Lower lobe of right lung (tissue), 2 donors: Measurements from ENCODE around the gene NCEH1. TPM values are rescaled to one million over a fixed set of nuclear protein-coding genes. Genes with fewer than 3 reads are reported as not detected.

Source experiments
- ATAC-seq, 2 donors: fragments of 200-7000 bp; cut with Tn5 transposase; one replicate each; pipeline ENCODE4 v1.9.1; 2020 to 2022; ENCODE audit warnings: mild to moderate bottlenecking in 2 of 2, moderate library complexity in 2 of 2
- DNase-seq: peaks from one replicate; pipeline ENCODE4 v3.0.0-alpha.2; 2020
- H3K27ac ChIP-seq: fragments of 200-600 bp; one replicate; pipeline ENCODE4 v1.8.0; 2022
- H3K27me3 ChIP-seq: fragments of 200-600 bp; one replicate; pipeline ENCODE4 v1.8.0; 2022; ENCODE audit warnings: low read depth
- H3K36me3 ChIP-seq: fragments of 200-600 bp; one replicate; pipeline ENCODE4 v1.8.0; 2022; ENCODE audit warnings: mild to moderate bottlenecking
- H3K4me1 ChIP-seq: fragments of 200-600 bp; one replicate; pipeline ENCODE4 v1.8.0; 2022
- H3K4me3 ChIP-seq: fragments of 200-600 bp; one replicate; pipeline ENCODE4 v1.8.0; 2022; ENCODE audit warnings: mild to moderate bottlenecking
- H3K9me3 ChIP-seq: fragments of 200-600 bp; one replicate; pipeline ENCODE4 v1.8.0; 2022
- intact Hi-C: fragments of 100-400 bp; cut with DNase I; formaldehyde crosslinking; loops from one replicate; pipeline ENCODE4 v1.11.0; 2022
- total RNA-seq: library from RNA; stranded (reverse); fragmentation: NEBNext Ultra II Directional; extraction: Animal tissue kit (Norgen Biotek cat#: 25700); gene quantifications from one replicate; pipeline ENCODE4 v1.2.1, GENCODE V29; 2021
- TF ChIP-seq, protein P1 (sequence below): fragments of 200-600 bp; IDR thresholded peaks from one replicate; pipeline ENCODE4 v1.8.0; 2022; ENCODE audit warnings: antibody characterized with exemption, mild to moderate bottlenecking
- donor health status: DM: no; HTN: yes; CAD: no; lungs with severe emphysema.

Gene NCEH1
- total RNA-seq, 1 donor from 2014 or later, result 97.7 TPM

DNA sequence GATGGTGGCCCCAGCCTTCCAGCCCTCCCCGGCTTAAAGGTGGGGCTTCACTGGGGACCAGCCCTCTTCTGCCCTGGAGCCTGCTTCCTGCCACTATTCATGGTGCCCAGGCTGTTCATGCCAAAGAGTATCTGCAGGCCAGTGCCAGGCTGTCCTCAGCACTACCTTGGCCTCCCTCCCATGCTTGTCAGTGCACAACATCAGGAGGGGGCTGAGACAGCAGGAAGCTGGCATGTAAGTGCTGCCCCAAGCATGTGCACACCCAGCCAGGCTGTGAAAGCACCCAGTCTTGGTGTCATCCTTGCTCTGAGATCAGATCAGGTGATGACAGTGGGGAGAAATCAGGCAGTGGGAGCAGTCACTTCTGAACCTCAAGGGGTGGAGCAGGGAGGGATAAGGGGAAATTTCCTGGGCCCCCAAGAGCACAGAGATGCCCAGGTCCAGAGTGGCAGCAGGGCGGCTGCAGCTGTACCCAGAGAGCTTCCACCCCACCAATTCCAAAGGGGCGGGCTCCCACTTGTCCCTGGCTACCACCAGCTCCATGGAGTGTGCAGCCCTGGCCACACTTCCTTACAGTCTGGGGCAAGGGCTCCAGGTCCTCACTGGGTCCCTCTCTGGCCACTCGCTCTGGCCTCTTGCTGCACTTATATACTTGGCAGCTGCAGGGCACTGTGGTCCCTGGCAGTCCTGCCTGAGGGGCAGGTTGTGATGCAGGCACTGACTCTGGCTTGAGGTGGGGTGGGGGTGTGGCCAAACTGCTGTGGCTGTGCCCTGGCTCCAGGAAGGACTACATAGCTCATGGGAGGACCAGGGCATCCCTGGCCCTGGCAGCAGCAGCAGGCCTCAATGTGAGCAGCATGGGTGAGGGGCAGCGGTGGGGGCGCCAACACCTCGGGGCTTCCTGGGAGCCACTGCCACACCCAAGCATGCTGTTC, 96.3 kb downstream of the NCEH1 start:
- intact Hi-C loops, result no loop called here
- Histone ChIP-seq H3K9me3 (no peaks in the 10 kb centered on the region), H3K4me3 (no peak overlapping the region), H3K4me1 (peaks cover 15% of the 10 kb centered on the region), H3K27me3 (no peaks in the 10 kb centered on the region), H3K27ac (peak overlapping the region; percentile 25), H3K36me3 (no peaks in the 10 kb centered on the region)
- TF ChIP-seq, protein P1, sequence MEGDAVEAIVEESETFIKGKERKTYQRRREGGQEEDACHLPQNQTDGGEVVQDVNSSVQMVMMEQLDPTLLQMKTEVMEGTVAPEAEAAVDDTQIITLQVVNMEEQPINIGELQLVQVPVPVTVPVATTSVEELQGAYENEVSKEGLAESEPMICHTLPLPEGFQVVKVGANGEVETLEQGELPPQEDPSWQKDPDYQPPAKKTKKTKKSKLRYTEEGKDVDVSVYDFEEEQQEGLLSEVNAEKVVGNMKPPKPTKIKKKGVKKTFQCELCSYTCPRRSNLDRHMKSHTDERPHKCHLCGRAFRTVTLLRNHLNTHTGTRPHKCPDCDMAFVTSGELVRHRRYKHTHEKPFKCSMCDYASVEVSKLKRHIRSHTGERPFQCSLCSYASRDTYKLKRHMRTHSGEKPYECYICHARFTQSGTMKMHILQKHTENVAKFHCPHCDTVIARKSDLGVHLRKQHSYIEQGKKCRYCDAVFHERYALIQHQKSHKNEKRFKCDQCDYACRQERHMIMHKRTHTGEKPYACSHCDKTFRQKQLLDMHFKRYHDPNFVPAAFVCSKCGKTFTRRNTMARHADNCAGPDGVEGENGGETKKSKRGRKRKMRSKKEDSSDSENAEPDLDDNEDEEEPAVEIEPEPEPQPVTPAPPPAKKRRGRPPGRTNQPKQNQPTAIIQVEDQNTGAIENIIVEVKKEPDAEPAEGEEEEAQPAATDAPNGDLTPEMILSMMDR, result no peak
- no peak for DNase-seq
- peak; percentile 19 for ATAC-seq

DNA sequence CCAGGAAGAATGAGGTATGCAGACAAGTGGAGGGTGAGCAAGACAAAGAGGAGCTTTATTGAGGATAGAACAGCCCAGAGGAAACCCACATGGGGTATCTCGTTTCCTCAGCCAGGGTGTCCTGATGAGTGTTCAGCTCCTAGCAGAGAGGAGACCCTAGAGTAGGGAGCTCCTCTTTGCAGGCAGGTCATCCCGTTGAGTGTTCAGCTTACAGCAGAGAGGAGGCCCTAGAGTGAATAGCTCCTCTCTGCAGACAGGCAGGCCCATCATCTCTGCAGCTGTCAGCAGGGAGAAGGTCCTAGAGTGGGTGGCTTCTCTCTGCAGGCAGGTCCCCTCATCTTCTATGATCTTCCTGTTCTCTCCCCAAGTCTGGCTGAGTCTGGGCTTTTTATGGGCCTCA, 97.0 kb downstream of the NCEH1 start:
- Histone ChIP-seq H3K4me1 (peaks cover 15% of the 10 kb centered on the region), H3K27me3 (no peaks in the 10 kb centered on the region), H3K36me3 (no peaks in the 10 kb centered on the region), H3K27ac (no peak overlapping the region), H3K4me3 (no peak overlapping the region), H3K9me3 (no peaks in the 10 kb centered on the region)
- ATAC-seq (no peak), DNase-seq (no peak)
- TF ChIP-seq, protein P1, result no peak
- intact Hi-C loops, result no loop called here

DNA sequence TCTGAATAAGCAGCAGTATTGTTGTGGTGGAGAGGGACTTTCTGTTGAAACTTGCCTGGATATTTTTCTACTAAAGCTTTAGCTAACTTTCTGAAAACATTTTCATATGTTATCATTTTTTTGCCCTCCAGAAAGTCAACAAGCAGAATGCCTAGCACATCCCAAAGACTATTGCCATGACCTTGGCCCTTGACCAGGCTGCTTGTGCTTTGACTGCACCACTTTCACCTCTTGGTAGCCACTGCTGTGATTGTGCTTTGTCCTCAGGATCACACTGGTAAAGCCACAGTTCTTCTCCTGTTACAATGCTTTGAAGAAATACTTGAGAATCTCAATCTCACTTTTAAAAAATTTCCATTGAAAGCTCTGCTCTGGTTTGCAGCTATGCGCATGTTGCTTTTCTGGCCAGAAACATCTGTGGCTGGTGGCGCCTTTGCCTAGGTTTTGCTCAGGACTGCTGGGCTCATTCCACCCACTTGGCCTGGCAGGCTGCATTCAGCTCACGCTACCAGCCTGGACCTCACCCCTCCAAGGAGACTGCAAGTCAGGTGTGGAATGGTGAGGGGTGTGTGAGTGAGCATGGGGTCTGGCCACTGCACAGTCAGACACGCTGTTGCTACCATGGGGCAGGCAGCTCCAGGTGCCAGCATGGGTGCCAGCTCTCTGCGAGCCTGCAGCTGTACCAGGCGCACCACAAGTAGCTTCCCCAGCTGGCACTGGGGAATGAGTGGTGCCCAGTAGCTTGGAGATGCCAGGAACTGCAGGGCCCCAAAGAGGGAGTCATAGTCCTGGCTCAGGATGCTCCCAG, 97.8 kb downstream of the NCEH1 start:
- Histone ChIP-seq H3K9me3 (no peaks in the 10 kb centered on the region), H3K27me3 (no peaks in the 10 kb centered on the region), H3K4me1 (peaks cover 15% of the 10 kb centered on the region), H3K4me3 (no peak overlapping the region), H3K36me3 (no peaks in the 10 kb centered on the region), H3K27ac (no peak overlapping the region)
- no peak for DNase-seq
- TF ChIP-seq, protein P1, result no peak
- no peak for ATAC-seq
- intact Hi-C loops, result no loop called here

DNA sequence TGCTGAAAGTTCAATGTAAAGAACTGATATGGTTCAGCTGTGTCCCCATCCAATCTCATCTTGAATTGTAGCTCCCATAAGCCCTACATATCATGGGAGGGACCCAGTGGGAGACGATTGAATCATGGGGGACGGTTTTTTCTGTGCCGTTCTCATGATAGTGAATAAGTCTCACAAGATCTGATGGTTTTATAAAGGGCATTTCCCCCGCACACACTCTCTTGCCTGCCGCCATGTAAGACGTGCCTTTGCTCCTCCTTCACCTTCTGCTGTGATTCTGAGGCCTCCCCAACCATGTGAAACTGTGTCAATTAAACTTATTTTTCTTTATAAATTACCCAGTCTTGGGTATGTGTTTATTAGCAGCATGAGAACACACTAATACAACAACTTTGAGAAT, 101.1 kb downstream of the NCEH1 start:
- H3K27ac ChIP-seq, result no peak overlapping the region
- TF ChIP-seq, protein P1, result no peak
- ATAC-seq (no peak), DNase-seq (no peak)
- H3K9me3 ChIP-seq, result no peaks in the 10 kb centered on the region
- H3K4me1 ChIP-seq, result peaks cover 11% of the 10 kb centered on the region
- no peaks in the 10 kb centered on the region for H3K27me3 ChIP-seq
- H3K36me3 ChIP-seq, result no peaks in the 10 kb centered on the region
- H3K4me3 ChIP-seq, result no peak overlapping the region
- intact Hi-C loops, result no loop called here

DNA sequence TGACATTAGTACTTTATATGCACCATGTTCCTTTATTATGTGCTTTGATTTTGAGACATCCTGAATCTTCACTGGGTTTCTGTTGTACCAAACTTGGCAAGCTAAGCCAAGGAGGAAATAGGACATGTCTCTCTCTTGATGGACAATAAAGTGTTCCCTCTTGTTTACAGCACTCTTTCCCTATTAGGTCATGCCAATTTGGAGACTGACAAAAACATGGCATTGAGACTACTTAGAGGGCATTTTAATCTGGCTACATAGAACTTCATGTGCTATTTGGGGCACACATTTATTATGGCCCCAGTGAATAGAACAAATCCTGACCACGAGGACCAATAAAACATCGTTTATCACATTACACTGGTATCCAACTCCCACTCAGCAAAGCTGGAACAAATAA, 102.3 kb downstream of the NCEH1 start:
- H3K36me3 ChIP-seq, result no peaks in the 10 kb centered on the region
- TF ChIP-seq, protein P1, result no peak
- no peak for ATAC-seq
- intact Hi-C loops, result no loop called here
- peaks cover 11% of the 10 kb centered on the region for H3K4me1 ChIP-seq
- no peak overlapping the region for H3K4me3 ChIP-seq
- H3K27ac ChIP-seq, result peak overlapping the region; percentile 14
- H3K9me3 ChIP-seq, result no peaks in the 10 kb centered on the region
- H3K27me3 ChIP-seq, result no peaks in the 10 kb centered on the region
- no peak for DNase-seq
